GM12878 (cell line): ENCODE data around the gene SEMA5A. TPM values are rescaled to one million over a fixed set of nuclear protein-coding genes. Genes with fewer than 3 reads are reported as not detected.

Experiments used
- ATAC-seq: fragments of 200-7000 bp; cut with Tn5 transposase; 3 replicates; pipeline ENCODE4 v1.9.1; 2020; ENCODE audit warnings: mild to moderate bottlenecking, moderate library complexity
- BruUV-seq: library from RNA; stranded (reverse); fragments of 400-500 nt; replicated peaks from 2 replicates; lab custom pipeline; 2021; lab: Mats Ljungman, UMichigan
- CTCF ChIA-PET: fragments of 300-600 bp; sonication (Branson Sonifier 250); formaldehyde crosslinking; extraction: SDS; loops from one replicate; lab custom pipeline; 2021; ENCODE audit warnings: inconsistent platforms; lab: Yijun Ruan, JAX
- POLR2A ChIA-PET: fragments of 350-600 bp; formaldehyde crosslinking; extraction: SDS; loops from one replicate; lab custom pipeline; 2021; ENCODE audit warnings: inconsistent platforms; lab: Charles Lee
- RAD21 ChIA-PET: fragments of 300-600 bp; sonication (Branson Sonifier 250); formaldehyde crosslinking; loops from one replicate; lab custom pipeline; 2023; ENCODE audit warnings: antibody characterized with exemption; ENCODE audit not compliant: unreplicated experiment; lab: Charles Lee
- SMC1A ChIA-PET: fragments of 300-600 bp; sonication (Branson Sonifier 250); formaldehyde crosslinking; loops from one replicate; lab custom pipeline; 2023; ENCODE audit not compliant: unreplicated experiment, uncharacterized antibody; lab: Charles Lee
- DNase-seq: peaks from one replicate; pipeline ENCODE4 v3.0.0-alpha.2; 2011; ENCODE audit warnings: low read depth, low spot score
- FAIRE-seq: peaks from 3 replicates; lab custom pipeline; 2011; peaks lifted over from hg19 to GRCh38; lab: Jason Lieb, UNC
- H2AFZ ChIP-seq: 2 replicates; pipeline ENCODE4 v1.6.0; 2011; ENCODE audit warnings: low read depth, low read length, control low read depth; ENCODE audit not compliant: control insufficient read depth
- H3K27ac ChIP-seq: 2 replicates; pipeline ENCODE4 v1.5.1; 2011; ENCODE audit warnings: control low read depth; ENCODE audit not compliant: control insufficient read depth, insufficient read depth
- H3K27me3 ChIP-seq, 2 experiments: replicated peaks in 1 of 2; 2 replicates each; pipeline versions ENCODE4 v1.6.0 to v1.6.1; 2011; ENCODE audit warnings: low read length in 1 of 2; ENCODE audit not compliant: control insufficient read depth in 2 of 2, insufficient read depth in 2 of 2
- H3K36me3 ChIP-seq, 2 experiments: 2 replicates each; pipeline ENCODE4 v1.5.1; 2011; ENCODE audit warnings: low read length in 1 of 2; ENCODE audit not compliant: control insufficient read depth in 2 of 2, insufficient read depth in 2 of 2
- H3K4me1 ChIP-seq: 2 replicates; pipeline ENCODE4 v1.6.1; 2011; ENCODE audit warnings: mild to moderate bottlenecking, low read length, moderate library complexity, mixed read lengths; ENCODE audit not compliant: control insufficient read depth, insufficient read depth
- H3K4me2 ChIP-seq: 2 replicates; pipeline ENCODE4 v1.6.0; 2011; ENCODE audit warnings: control low read depth; ENCODE audit not compliant: control insufficient read depth, insufficient read depth
- H3K4me3 ChIP-seq: fragments of 200-600 bp; sonication (generic); 2 replicates; pipeline ENCODE4 v1.5.1; 2016
- H3K79me2 ChIP-seq: 2 replicates; pipeline ENCODE4 v1.6.0; 2011; ENCODE audit warnings: low read length; ENCODE audit not compliant: control insufficient read depth, insufficient read depth
- H3K9ac ChIP-seq: 2 replicates; pipeline ENCODE4 v1.8.0; 2011; ENCODE audit warnings: low read length, control low read depth, mixed read lengths; ENCODE audit not compliant: control insufficient read depth, insufficient read depth
- H3K9me3 ChIP-seq: replicated peaks from 3 replicates; pipeline ENCODE4 v1.5.1; 2011; ENCODE audit warnings: mild to moderate bottlenecking, low read length; ENCODE audit not compliant: control insufficient read depth, insufficient read depth
- H4K20me1 ChIP-seq: 2 replicates; pipeline ENCODE4 v1.6.0; 2011; ENCODE audit not compliant: control insufficient read depth, insufficient read depth
- CHD2 ChIP-seq: IDR thresholded peaks from 2 replicates; pipeline ENCODE4 v1.6.1; 2011; ENCODE audit warnings: low read depth, low read length, improper control_type of control experiment, borderline replicate concordance
- EP300 ChIP-seq, 2 experiments: fragments of 150-350 bp in 1 of 2; IDR thresholded peaks; 2 replicates each; pipeline ENCODE4 v1.6.1; 2011 to 2012; ENCODE audit warnings: low read depth in 2 of 2, low read length in 2 of 2, borderline replicate concordance in 1 of 2, improper control_type of control experiment in 1 of 2, inconsistent platforms in 1 of 2; ENCODE audit not compliant: control insufficient read depth in 1 of 2
- FOXK2 ChIP-seq: fragments of 450-650 bp; IDR thresholded peaks from 2 replicates; pipeline ENCODE4 v1.6.1; 2017; ENCODE audit warnings: mild to moderate bottlenecking, moderate library complexity
- HDAC2 ChIP-seq: fragments of 200-600 bp; sonication (generic); IDR thresholded peaks from 2 replicates; pipeline ENCODE4 v1.6.1; 2017
- KLF5 ChIP-seq: fragments of 450-650 bp; IDR thresholded peaks from 2 replicates; pipeline ENCODE4 v1.6.1; 2014; ENCODE audit warnings: mild to moderate bottlenecking; ENCODE audit not compliant: partially characterized antibody
- MAX ChIP-seq: IDR thresholded peaks from 2 replicates; pipeline ENCODE4 v1.6.1; 2012; ENCODE audit warnings: low read depth, low read length, improper control_type of control experiment
- NFYA ChIP-seq: IDR thresholded peaks from 2 replicates; pipeline ENCODE4 v1.6.1; 2011; ENCODE audit warnings: low read depth, mild to moderate bottlenecking, low read length, improper control_type of control experiment, borderline replicate concordance
- PKNOX1 ChIP-seq: fragments of 450-650 bp; IDR thresholded peaks from 2 replicates; pipeline ENCODE4 v1.6.1; 2016; ENCODE audit warnings: mild to moderate bottlenecking
- SMAD1 ChIP-seq: fragments of 450-650 bp; IDR thresholded peaks from 2 replicates; pipeline ENCODE4 v1.6.1; 2018; ENCODE audit warnings: mild to moderate bottlenecking, low read depth; ENCODE audit not compliant: partially characterized antibody
- STAT1 ChIP-seq: fragments of 450-650 bp; conservative IDR thresholded peaks from 2 replicates; pipeline ENCODE4 v1.6.1; 2014; ENCODE audit warnings: antibody characterized with exemption, mild to moderate bottlenecking
- ZNF207 ChIP-seq: fragments of 450-650 bp; IDR thresholded peaks from 2 replicates; pipeline ENCODE4 v1.6.1; 2014; ENCODE audit warnings: antibody characterized with exemption, mild to moderate bottlenecking, borderline replicate concordance
- ZNF592 ChIP-seq: fragments of 450-650 bp; IDR thresholded peaks from 2 replicates; pipeline ENCODE4 v1.6.1; 2017; ENCODE audit warnings: mild to moderate bottlenecking, moderate library complexity
- ZSCAN29 ChIP-seq: fragments of 450-650 bp; IDR thresholded peaks from 2 replicates; pipeline ENCODE4 v1.6.1; 2017; ENCODE audit warnings: mild to moderate bottlenecking, moderate library complexity
- WGBS: methylation state at CpG from one replicate; pipeline ENCODE4 v1.1.6; 2016; ENCODE audit warnings: low lambda C conversion rate; ENCODE audit not compliant: insufficient replicate concordance, insufficient coverage; ENCODE audit errors: missing lambda C conversion rate; 5-methylcytosine and 5-hydroxymethylcytosine counted together
- in situ Hi-C: fragments of 300-500 bp; cut with MboI; formaldehyde crosslinking; loops from 9 replicates; pipeline ENCODE4 v1.14.3; 2018; ENCODE audit warnings: mixed read lengths
- intact Hi-C: fragments of 100-400 bp; cut with micrococcal nuclease; formaldehyde crosslinking; loops from one replicate; pipeline ENCODE4 v1.14.2; 2022; ENCODE audit not compliant: unreplicated experiment
- polyA plus RNA-seq, 11 experiments: library from polyadenylated mRNA; depleted of rRNA in 4 of 11; unstranded in 6 of 11; stranded (reverse) in 5 of 11; fragments of >200 nt; fragmentation: Nextera tagmentation in 4 of 11; fragmentation: Illumina TruSeq in 1 of 11; extraction: Ambion mirVana in 4 of 11; extraction: Trizol in 1 of 11; gene quantifications; 1 replicate in 1 of 11; 2 replicates in 10 of 11; pipeline versions ENCODE4 v1.2.1 to v1.2.3, GENCODE V29; 2011 to 2016; ENCODE audit warnings: inconsistent platforms in 2 of 11, missing spikeins in 2 of 11, low read depth in 1 of 11
- total RNA-seq, 4 experiments: library from RNA; depleted of rRNA in 3 of 4; stranded (reverse); fragments of >200 nt in 3 of 4; fragmentation: Illumina TruSeq in 1 of 4; extraction: Trizol in 1 of 4; gene quantifications; 2 replicates each; pipeline versions ENCODE4 v1.2.1 to v1.2.3, GENCODE V29; 2013 to 2021

SEMA5A gene
- total and polyA plus RNA-seq, 10 of the 15 experiments (the other 5 are each of a cell fraction or from before 2014, with no cell fraction given), result 0.03 to 2.4 (median 0.09) TPM; not detected in 1

GRCh38 chr5:9166202-9167112 lies 379.4 kb downstream of the SEMA5A start (continued):
- TF ChIP-seq EP300 (IDR thresholded peaks at IDR 0.05; ENCODE audit: borderline replicate concordance in 1 of 2, control insufficient read depth in 1 of 2, low read depth in 2 of 2, low read length in 2 of 2) (no peak), SMAD1 (no peak), PKNOX1 (no peak), NFYA (no peak), FOXK2 (no peak), ZSCAN29 (no peak), MAX (no peak), STAT1 (no peak), CHD2 (no peak)

GRCh38 chr5:9165546-9165945 lies 380.3 kb downstream of the SEMA5A start:
- intact Hi-C loops (no loop called here), in situ Hi-C loops (no loop called here)
- ChIA-PET POLR2A (no interaction called here), RAD21 (interaction anchor here (1.0 kb wide), 1 partner anchor 42 kb away, joined by 3 read pairs; no protein-coding TSS in a partner anchor), SMC1A (no interaction called here), CTCF (interaction anchor here (0.9 to 1.2 kb wide), 2 partner anchors 10 to 41 kb away, joined by 3 read pairs; no protein-coding TSS in a partner anchor)
- H2AFZ ChIP-seq, result no peak overlapping the region
- no peak overlapping the region for H3K27ac ChIP-seq
- WGBS, result 28% methylated on average over 6 of the region's 6 CpGs
- no peak for FAIRE-seq
- no peaks in the 10 kb centered on the region for H3K79me2 ChIP-seq
- no peak overlapping the region for H3K9ac ChIP-seq
- no peaks in the 10 kb centered on the region for H3K27me3 ChIP-seq
- no peaks in the 10 kb centered on the region for H3K36me3 ChIP-seq
- H3K4me3 ChIP-seq, result no peak overlapping the region
- BruUV-seq, result no TSS peak
- H4K20me1 ChIP-seq, result no peaks in the 10 kb centered on the region
- H3K4me2 ChIP-seq, result no peak overlapping the region
- no peaks in the 10 kb centered on the region for H3K9me3 ChIP-seq
- ATAC-seq, result no peak
- no peaks in the 10 kb centered on the region for H3K4me1 ChIP-seq
- DNase-seq, result no peak
- TF ChIP-seq ZNF592 (no peak), EP300 (IDR thresholded peaks at IDR 0.05; ENCODE audit: borderline replicate concordance in 1 of 2, control insufficient read depth in 1 of 2, low read depth in 2 of 2, low read length in 2 of 2) (no peak), ZNF207 (no peak), HDAC2 (no peak), KLF5 (no peak)
